NCI-H526 treated with DMSO at 0.1 percent for 48 hours (cell line): Measurements from ENCODE around the gene WIZ.
"Not testable (repeated sequence)": the region's sequence is repeated elsewhere in the genome, so short reads cannot be mapped to it uniquely, and the experiment has no call there.

Experiments
- DNase-seq: peaks from one replicate; lab custom pipeline; 2025; lab: John Stamatoyannopoulos, UW

Gene WIZ

GRCh38 chr19:15449620-15450527, at the start of gene WIZ:
TSS of gene WIZ (minus strand) at chr19:15449956. CDS start at chr19:15448307, 1,649 bp downstream.
- DNase-seq, result no peak

- no peak for DNase-seq
These were observed 49.2 kb upstream of the WIZ start for GRCh38 chr19:15498910-15499309.

GRCh38 chr19:15498156-15498858, 48.6 kb upstream of the WIZ start:
- DNase-seq, result no peak

GRCh38 chr19:15495151-15495550, 45.4 kb upstream of the WIZ start:
- no peak for DNase-seq

- no peak for DNase-seq
These were observed 38.9 kb upstream of the WIZ start for GRCh38 chr19:15488489-15489226.

- no peak for DNase-seq
These were observed 37.3 kb upstream of the WIZ start for GRCh38 chr19:15487038-15487437.

- DNase-seq, result not testable (repeated sequence)
These were observed 36.0 kb upstream of the WIZ start for GRCh38 chr19:15485768-15486167.

GRCh38 chr19:15480996-15481395, 31.2 kb upstream of the WIZ start:
- DNase-seq, result not testable (repeated sequence)

- DNase-seq, result no peak
These were observed 29.9 kb upstream of the WIZ start, which contains the start of gene PGLYRP2 for GRCh38 chr19:15479391-15480345. TSS of gene PGLYRP2 (minus strand) at chr19:15479501. CDS start at chr19:15479371, 130 bp downstream.

GRCh38 chr19:15476325-15476724, 26.6 kb upstream of the WIZ start:
- no peak for DNase-seq

GRCh38 chr19:15475611-15476010, 25.9 kb upstream of the WIZ start:
- no peak for DNase-seq

- DNase-seq, result no peak
These were observed 25.4 kb upstream of the WIZ start for GRCh38 chr19:15475169-15475568.

GRCh38 chr19:15473821-15474220, 24.1 kb upstream of the WIZ start:
- not testable (repeated sequence) for DNase-seq

GRCh38 chr19:15471639-15472101, 21.9 kb upstream of the WIZ start:
- no peak for DNase-seq

- no peak for DNase-seq
These were observed 19.9 kb upstream of the WIZ start for GRCh38 chr19:15469513-15470297.

- DNase-seq, result no peak
These were observed 19.1 kb upstream of the WIZ start for GRCh38 chr19:15468675-15469512.

GRCh38 chr19:15467734-15468214, 18.0 kb upstream of the WIZ start:
- DNase-seq, result no peak

- DNase-seq, result no peak
These were observed 17.3 kb upstream of the WIZ start for GRCh38 chr19:15466851-15467733.
